HG02571 (cell line): ENCODE data around the gene MIF4GD.

Experiments
- ATAC-seq: cut with Tn5 transposase; IDR thresholded peaks from one replicate; pipeline ENCODE4 v1.9.1; 2021; ENCODE audit warnings: mild to moderate bottlenecking, moderate library complexity; ENCODE audit not compliant: unreplicated experiment

Gene MIF4GD

DNA sequence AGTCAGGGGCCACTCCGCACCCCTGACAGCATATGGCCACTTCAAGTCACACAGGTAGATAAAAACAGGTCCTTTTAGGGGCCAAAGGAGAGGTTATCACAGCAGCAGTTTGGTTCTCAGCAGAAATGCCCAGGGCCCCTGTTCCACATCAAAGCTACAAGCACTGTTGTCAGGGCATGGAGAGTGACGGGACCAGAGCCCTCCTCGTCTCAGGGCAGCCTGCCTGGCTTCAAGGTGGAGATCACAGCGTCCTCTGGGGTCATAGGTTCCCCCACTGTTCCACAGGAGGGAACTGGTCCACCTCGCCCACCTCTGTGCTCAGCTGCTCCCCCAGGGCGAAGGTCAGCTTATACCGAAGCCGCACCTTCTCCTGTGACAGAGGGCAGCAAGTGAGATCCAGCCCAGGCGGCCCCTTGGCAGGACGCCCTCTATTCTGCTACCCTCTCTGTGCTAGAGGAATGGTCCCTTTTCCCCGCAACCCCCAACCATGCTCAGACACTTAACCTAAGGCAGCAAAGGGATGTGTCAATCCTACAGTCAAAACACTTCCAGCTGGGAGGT is 32.9 kb downstream of the MIF4GD start:
- no peak for ATAC-seq

DNA sequence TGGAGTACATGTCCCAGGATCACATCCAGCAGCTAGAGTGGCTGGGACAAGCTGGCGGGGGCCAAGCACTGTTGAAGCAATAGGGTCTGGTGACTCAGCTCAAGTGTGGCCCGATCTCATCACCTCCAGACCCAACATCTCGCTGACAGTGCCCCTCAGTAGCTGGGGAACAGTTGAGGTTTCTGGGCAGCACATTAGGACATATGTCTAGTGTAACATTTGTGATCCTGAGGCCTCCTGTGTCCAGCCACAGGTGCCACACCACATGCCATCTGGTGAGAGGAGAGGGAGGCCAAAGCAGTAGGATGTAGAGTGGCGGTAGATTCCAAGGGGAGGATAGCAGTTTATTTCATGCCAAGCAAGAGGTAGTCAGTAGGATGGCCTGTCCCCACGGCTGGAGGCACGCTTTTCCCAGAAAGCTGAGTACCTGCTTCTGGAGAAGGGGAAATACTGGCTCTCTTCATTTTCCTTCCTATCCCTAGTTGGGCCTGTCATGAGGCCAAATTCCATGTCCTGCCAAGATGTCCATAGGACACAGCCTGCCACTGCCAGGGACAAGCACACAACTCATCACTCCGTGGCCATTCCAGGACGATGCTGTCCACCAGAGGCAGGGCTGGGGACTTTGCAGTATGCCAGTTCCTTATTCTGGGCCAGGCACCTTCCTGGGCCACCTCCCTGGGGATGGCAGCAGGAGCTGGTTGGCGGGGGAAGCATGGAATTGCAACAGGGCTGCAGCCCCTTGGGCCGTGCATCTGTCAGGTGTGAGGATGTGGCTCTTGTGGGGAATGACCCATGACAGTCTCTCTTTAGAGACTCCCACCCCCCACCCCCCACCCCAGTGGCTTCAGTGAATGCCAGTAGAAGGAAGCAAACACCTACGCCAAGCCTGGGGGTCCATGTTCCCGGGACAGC is 33.7 kb downstream of the MIF4GD start:
- ATAC-seq = no peak

GRCh38 chr17:75232786-75233185 is 38.2 kb downstream of the MIF4GD start:
- no peak for ATAC-seq

DNA sequence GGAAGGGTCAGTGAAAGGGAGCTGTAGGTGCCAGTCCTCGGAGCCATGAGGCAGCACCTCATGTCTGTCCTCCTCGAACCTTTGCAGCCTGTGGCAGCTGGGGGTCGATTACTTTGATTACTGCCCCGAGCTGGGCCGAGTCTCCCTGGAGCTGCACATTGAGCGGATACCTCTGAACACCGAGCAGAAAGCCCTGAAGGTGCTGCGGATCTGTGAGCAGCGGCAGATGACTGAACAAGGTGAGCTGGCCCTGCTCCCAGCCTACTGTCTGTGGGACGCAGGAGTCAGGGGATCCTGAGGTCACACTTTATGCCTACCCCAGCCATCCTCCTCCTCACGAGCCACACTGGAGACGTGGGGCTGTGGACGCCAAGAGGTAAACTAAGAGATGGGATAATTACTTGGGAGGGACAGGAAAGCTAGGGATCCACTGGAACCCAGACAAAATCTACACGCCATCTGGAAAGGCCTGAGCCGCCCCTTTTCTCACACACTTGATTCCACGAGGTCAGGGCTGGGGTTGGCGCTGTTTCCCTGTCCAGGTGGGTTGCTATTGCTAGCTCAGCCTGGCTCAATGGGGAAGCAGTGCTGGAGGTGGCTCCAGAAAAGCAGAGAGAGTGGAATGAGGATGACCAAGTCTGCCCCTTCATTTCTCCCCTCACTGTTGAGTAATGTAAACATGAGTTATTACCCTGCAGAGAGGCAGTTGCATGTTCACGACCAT is 39.1 kb downstream of the MIF4GD start:
- ATAC-seq = no peak

GRCh38 chr17:75231071-75231470 is 40.0 kb downstream of the MIF4GD start:
- no peak for ATAC-seq

DNA sequence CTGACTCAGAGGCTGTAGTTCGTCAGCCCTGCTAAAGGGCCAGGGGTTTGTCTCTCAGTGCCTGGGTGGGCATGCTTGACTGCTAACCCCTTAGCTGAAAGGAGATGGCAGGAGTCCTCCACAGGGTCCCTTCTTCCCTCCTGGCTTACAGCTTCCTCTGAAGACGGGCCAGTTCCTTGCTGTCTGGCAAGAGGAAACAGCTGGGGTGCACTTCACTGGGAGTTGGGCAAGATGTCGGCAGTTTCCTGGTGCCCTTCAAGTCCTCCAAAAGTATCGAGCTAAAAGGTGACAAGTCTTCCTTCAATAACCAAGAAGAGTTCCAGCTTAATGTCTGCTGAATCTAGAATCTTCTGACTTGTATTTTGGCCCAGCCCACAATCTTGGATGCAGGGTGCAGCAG is 42.2 kb downstream of the MIF4GD start:
- ATAC-seq = no peak

- no peak for ATAC-seq
Measured at GRCh38 chr17:75228305-75228704, 42.7 kb downstream of the MIF4GD start.

DNA sequence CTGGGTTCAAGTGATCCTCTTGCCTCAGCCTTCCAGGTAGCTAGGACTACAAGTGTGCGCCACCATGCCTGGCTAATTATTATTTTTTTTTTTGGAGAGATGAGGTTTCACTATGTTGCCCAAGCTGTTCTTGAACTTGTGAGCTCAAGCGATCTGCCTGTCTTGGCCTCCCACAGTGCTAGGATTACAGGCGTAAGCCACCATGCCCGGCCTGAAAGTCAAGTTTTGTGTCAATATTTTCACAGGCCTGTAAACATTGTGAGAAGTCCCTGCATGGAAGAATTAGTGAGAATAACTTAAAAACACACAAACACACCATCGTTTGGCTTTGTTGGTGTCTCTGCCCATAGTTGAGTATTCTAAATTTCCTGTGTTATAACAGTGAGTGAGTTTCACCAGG is 43.3 kb downstream of the MIF4GD start:
- ATAC-seq = no peak

GRCh38 chr17:75225016-75225415 is 46.0 kb downstream of the MIF4GD start:
- ATAC-seq = no peak

- no peak for ATAC-seq
Measured at GRCh38 chr17:75219815-75220214, 51.2 kb downstream of the MIF4GD start.

- no peak for ATAC-seq
Measured at GRCh38 chr17:75218131-75218530, 52.9 kb downstream of the MIF4GD start.
